Measurements from ENCODE around the gene ARL4C.
"Not testable (repeated sequence)": the region's sequence is repeated elsewhere in the genome, so short reads cannot be mapped to it uniquely, and the experiment has no call there.

The ARL4C gene

DNA sequence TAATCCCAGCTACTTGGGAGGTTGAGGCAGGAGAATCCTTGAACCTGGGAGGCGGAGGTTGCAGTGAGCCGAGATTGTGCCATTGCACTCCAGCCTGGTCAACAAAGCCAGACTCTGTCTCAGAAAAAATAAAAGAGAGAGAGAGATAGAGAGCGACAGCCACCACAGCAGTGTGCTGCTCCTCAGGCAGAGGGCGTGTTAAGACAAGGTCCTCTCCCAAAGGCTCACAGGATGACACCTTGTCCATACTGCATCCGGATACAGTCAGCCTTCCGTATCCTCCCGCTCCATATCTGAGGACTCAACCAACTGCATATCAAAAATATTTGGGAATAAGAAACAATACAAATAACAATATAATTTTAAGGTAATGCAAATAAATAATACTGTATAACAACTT is 20.1 kb downstream of the ARL4C start:
- DNase-seq (ENCODE audit: low spot score): no peak

GRCh38 chr2:234474654-234475053 is 22.2 kb downstream of the ARL4C start:
- DNase-seq (ENCODE audit: low spot score): no peak

DNA sequence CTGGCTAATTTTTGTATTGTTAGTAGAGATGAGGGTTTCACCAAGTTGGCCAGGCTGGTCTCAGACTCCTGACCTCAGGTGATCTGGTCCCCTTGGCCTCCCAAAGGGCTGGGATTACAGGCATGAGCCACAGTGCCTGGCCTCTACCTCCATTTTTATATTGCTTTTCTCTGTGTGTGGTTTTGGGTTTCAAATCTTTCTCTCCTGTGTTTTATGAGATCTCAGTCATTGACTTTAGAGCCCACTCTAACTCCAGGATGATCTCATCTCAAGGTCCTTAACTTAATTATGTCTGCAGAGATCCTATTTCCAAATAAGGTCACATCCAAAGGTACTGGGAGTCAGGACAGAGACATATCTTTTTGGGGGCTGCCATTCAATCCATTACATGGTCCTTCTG is 24.7 kb downstream of the ARL4C start:
- DNase-seq (ENCODE audit: low spot score): no peak

- DNase-seq (ENCODE audit: low spot score): no peak
Observed at GRCh38 chr2:234469972-234470371, 26.9 kb downstream of the ARL4C start.

GRCh38 chr2:234469251-234469845 is 27.5 kb downstream of the ARL4C start:
- DNase-seq (ENCODE audit: low spot score): no peak

DNA sequence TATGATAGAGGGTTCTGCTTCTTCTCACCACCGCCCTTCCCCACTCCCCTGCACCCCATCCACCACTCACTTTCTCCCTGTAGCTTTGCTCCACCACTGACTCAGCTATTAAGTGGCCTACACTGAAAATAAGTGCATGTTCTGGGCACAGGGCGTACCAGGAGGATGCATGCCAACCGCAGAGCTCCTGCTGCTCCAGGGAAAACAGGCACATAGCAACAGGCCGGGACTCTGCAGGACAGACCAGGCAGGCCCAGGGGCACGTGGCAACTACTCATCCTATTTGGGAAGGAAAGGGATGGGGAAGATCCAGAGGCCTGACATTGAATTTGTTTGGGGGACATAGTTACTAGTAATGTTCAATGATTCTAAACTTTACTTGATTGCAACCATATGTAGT is 28.4 kb downstream of the ARL4C start:
- DNase-seq (ENCODE audit: low spot score): no peak

- DNase-seq (ENCODE audit: low spot score): peak; percentile 42
Observed at GRCh38 chr2:234467289-234467688, 29.6 kb downstream of the ARL4C start.

DNA sequence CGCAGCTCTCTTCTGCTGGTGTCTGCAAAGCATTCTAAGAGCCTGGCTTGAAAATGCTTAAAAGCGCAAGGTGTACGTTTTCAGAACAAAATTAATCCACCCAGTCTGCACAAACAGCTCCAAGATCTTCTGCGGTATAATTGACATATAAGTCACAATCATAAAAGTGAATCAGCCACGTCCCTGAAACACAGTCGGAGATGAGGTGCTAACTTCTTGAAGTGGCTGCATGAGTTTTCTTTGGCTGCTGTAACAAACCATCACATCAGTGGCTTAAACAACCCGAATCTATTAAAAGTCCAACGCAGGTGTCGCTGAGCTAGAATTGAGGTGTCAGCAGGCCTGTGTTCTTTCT is 32.6 kb downstream of the ARL4C start:
- no peak for DNase-seq (ENCODE audit: low spot score)

GRCh38 chr2:234463626-234464290 is 33.1 kb downstream of the ARL4C start:
- DNase-seq (ENCODE audit: low spot score): no peak

DNA sequence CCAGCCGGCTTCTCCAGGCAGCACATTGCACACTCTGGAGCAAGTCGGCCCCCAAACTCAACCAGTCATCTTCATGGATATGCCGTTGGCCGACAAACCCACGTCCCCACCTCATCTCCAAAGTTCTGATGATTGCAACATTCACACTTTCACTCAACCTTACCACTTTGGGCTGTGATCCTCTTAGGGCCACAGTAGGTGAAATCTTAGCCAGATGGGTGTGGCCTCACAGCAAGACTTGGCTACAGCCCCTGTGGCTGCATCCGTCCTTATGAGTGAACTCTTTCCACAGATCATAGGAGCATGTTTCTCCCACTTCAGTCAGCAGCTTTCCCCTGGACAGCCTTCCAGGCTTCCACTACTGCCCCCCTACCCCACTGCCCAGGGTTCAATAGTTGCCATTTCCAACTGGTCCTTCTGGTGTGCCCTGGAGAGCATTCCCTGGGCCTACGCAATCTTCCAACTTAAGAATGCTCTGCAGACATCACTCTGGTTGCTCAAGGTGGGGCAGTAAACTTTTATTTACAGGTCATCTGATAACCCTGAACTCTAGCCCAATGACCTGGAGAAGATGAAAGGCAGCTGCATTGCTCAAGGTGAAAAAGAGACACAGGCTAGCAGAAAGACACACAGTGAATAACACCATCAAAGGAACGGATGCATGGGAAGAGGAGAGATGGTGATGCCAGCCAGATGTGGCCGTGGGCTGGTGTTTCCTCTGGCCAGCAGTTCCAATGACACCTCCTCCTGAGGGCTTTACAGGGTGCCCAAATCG is 34.5 kb downstream of the ARL4C start:
- DNase-seq (ENCODE audit: low spot score): no peak

DNA sequence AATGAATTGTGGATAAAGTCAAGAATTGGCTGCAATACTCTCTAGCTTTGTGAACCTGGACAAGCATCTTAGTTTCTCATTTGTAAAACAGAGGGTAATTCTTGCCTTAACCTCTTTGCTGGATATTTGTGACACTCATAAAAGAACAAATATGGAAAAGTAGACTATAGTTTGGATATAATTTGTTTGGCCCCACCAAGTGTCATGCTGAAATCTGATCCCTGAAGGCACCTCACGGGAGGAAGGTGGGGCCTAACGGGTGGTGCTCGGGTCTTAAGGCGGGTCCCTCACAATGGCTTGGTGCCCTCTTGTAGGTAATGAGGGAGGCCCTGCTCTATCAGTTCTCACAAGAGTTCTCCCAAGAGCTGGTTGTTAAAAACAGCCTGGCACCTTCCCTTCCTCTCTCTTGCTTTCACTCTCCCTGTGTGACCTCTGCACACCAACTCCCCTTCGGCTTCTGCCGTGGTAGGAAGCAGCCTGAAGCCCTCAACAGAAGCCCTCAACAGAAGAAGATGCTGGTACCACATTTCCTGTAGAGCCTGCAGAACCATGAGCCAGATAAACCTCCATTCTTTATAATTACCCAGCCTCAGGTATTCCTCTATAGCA is 37.4 kb downstream of the ARL4C start:
- DNase-seq (ENCODE audit: low spot score): no peak

DNA sequence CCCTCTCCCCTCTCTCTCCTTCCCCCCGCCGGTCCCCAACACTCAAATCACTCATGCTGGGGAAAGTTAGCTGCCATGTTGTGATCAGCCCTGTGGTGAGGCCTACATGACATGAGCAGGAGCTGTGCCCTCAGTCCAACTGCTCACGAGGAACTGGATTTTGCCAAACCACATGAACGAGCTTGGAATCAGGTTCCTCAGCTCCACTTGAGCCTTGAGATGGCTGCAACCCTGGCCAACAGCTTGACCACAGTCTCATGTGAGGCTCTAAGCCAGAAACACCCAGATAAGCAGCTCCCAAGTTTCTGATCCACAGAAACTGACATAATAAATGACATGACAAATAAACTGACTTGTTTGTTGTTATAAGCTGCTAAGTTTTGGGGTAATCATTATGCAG is 38.4 kb downstream of the ARL4C start:
- DNase-seq (ENCODE audit: low spot score): no peak

- no peak for DNase-seq (ENCODE audit: low spot score)
Observed at GRCh38 chr2:234457421-234457820, 39.5 kb downstream of the ARL4C start.

- DNase-seq (ENCODE audit: low spot score): not testable (repeated sequence)
Observed at GRCh38 chr2:234455246-234455645, 41.6 kb downstream of the ARL4C start.

DNA sequence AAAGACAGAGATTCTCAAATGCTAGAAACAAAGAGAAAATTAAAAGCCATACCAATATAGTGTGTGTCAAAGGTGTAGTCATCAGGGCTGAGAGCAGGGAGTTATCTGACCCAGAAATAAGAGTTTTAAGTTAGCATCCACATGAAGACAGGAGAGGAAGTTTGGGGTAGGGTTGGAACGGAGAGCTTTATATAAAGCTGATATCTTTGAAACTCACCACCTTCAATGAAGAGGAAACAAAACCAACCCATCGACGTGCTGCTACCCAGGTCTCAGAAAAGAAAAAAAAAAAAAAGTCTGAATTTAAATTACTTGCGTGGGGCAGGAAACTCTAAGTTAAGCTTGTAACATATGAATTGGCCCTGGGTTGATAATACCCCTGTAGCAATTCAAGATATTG is 42.4 kb downstream of the ARL4C start:
- no peak for DNase-seq (ENCODE audit: low spot score)

- DNase-seq (ENCODE audit: low spot score): no peak
Observed at GRCh38 chr2:234453216-234453615, 43.7 kb downstream of the ARL4C start.

DNA sequence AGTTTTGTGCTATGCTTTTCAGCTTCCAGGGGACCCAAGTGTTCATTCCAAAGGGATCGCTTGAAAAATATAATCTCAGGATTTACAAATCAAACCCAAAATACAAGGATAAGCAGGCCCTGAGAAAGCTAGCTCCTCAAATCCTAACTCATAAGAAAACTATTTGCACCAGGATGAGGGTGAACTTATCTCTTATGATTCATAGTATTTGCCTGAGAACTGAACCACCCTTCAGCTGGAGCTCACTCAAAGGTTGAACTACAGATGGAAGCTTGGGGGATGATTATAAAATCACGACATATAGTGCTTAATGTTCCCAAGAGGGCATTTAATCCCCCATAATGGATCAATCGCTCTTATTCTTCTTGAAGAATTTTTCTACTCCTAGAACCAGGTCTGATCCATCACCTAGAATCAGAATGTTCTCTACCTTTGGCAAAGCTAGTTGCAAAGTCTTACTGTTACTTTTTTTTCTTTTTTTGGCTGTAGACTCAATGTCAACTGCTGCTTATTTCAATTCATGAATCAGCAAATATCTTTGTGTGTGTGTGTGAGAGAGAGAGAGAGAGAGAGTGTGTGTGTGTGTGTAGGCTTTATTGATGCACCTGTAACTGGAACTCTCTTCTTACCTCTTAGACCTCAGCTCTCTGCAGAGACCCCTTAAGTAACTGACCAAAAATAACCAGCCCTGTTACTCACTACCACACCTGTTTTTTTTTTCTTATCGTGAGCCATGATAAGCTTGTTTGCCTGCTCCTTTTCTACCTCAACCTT is 44.8 kb downstream of the ARL4C start:
- no peak for DNase-seq (ENCODE audit: low spot score)

- no peak for DNase-seq (ENCODE audit: low spot score)
Observed at GRCh38 chr2:234451242-234451641, 45.6 kb downstream of the ARL4C start.

- no peak for DNase-seq (ENCODE audit: low spot score)
Observed at GRCh38 chr2:234450431-234451124, 46.3 kb downstream of the ARL4C start.

GRCh38 chr2:234448506-234449184 is 48.2 kb downstream of the ARL4C start:
- no peak for DNase-seq (ENCODE audit: low spot score)

DNA sequence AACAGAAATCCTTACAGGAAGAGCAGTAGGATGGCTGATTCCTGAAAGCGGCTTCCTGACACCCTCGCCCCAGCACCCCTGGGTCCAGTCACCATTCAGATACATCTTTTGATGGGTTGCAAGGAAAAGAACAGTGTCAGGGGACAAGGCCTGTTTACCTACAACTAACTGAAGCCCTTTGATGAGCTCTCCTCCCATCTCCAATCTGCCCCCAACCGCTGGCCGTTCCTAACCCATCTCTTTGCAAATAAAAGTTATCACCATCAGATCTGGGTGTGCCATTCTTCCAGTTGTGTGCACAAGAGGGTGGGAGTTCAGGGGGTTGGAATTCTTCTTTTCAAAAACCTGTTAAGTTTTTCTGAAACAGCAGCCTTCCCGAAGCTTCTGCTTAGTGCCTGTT is 48.9 kb downstream of the ARL4C start:
- DNase-seq (ENCODE audit: low spot score): no peak
